Epidermal melanocyte (primary cell): ENCODE measurements around the gene EML1.

Source experiments
- DNase-seq: peaks from one replicate; pipeline ENCODE4 v3.0.0; 2011; ENCODE audit warnings: low spot score; ENCODE audit not compliant: insufficient read length

The EML1 gene

GRCh38 chr14:99986396-99986795, 193.2 kb downstream of the EML1 start:
- no peak for DNase-seq

- DNase-seq: no peak
Measured at GRCh38 chr14:99989032-99989431, 195.8 kb downstream of the EML1 start.

GRCh38 chr14:99990268-99991170, 197.3 kb downstream of the EML1 start:
- DNase-seq: no peak

GRCh38 chr14:99991331-99991730, 198.1 kb downstream of the EML1 start:
- DNase-seq: no peak
